Measurements from ENCODE around the gene STX4. TPM values are rescaled to one million over a fixed set of nuclear protein-coding genes. Genes with fewer than 3 reads are reported as not detected.
A peak's percentile ranks its signal among the peaks of the same experiment; 100 is the strongest.

The STX4 gene
- total and polyA plus RNA-seq, 4 donors: 11.4 to 22.1 (median 17.4) TPM

DNA sequence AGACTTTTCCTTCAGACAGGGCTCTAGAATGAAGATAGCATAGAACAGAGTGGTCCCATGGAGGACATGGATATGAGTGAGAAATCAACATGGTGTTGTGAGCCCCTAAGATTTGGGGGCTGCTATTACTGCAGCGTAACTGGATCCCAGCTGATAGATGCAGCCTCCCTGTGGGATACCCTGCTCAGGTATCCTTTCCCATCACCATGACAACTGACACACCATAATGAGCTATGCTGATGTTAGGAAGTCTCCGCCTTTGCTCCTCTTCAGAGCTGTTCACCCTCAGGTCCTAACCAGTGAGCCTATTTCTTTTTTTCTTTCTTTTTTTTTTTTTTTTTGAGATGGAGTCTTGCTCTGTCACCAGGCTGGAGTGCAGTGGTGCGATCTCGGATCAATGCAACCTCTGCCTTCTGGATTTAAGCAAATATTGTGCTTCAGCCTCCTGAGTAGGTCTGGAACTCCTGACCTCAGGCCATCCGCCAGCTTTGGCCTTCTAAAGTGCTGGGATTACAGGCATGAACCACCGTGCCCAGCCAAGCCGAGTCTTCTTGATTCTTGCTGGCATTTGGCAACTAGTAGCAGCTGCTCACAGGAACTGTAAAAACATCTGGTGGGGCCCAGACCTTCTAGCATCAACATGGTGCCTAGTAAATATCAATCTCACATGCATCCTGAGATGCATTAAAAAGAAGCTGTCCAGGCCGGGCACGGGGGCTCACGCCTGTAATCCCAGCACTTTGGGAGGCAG lies 17.1 kb downstream of the STX4 start (continued):
- TF ChIP-seq, protein P1, sequence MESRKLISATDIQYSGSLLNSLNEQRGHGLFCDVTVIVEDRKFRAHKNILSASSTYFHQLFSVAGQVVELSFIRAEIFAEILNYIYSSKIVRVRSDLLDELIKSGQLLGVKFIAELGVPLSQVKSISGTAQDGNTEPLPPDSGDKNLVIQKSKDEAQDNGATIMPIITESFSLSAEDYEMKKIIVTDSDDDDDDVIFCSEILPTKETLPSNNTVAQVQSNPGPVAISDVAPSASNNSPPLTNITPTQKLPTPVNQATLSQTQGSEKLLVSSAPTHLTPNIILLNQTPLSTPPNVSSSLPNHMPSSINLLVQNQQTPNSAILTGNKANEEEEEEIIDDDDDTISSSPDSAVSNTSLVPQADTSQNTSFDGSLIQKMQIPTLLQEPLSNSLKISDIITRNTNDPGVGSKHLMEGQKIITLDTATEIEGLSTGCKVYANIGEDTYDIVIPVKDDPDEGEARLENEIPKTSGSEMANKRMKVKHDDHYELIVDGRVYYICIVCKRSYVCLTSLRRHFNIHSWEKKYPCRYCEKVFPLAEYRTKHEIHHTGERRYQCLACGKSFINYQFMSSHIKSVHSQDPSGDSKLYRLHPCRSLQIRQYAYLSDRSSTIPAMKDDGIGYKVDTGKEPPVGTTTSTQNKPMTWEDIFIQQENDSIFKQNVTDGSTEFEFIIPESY (IDR thresholded peaks at IDR 0.05): no peak
- TF ChIP-seq FOXA1 (IDR thresholded peaks at IDR 0.05): no peak
- no peak for TF ChIP-seq JUND (IDR thresholded peaks at IDR 0.05)
- no peak for TF ChIP-seq RAD21 (IDR thresholded peaks at IDR 0.05)

DNA sequence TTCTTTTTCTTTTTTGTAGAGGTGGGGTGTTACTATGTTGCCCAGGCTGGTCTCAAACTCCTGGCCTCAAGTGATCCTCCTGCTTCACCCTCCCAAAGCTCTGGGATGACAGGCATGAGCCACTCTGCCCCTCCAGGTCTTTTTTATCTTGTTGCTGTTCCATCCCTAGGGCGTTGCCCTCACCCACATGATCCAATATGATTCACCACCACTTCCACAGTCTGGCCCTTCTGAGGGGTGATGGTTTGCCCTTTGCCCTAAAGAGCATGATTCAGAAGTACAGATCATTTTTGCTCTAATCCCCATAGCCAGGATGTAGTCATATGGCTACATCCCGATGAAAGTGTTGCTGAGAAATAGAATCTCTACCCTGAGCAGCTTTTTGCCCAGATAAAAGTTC lies 18.8 kb downstream of the STX4 start:
- no peak overlapping the region for H3K27ac ChIP-seq (ENCODE audit: low read depth in 1 of 2, low read length in 2 of 2)
- H3K4me1 ChIP-seq (ENCODE audit: control insufficient read depth in 4 of 4, insufficient read depth in 4 of 4, low read length in 3 of 4): no peaks in the 10 kb centered on the region
- H3K36me3 ChIP-seq (ENCODE audit: control insufficient read depth in 4 of 4, insufficient read depth in 3 of 4, low read depth in 1 of 4, low read length in 3 of 4): no peaks in the 10 kb centered on the region
- H3K27me3 ChIP-seq (ENCODE audit: control insufficient read depth in 4 of 4, insufficient read depth in 4 of 4, low read length in 3 of 4): no peaks in the 10 kb centered on the region
- DNase-seq (ENCODE audit: low spot score): no peak
- no peaks in the 10 kb centered on the region for H3K9me3 ChIP-seq (ENCODE audit: control insufficient read depth in 4 of 4, low read length in 3 of 4)
- 59% methylated on average over 2 of the region's 2 CpGs for WGBS
- TF ChIP-seq FOXA1 (IDR thresholded peaks at IDR 0.05): no peak
- TF ChIP-seq, protein P1 (IDR thresholded peaks at IDR 0.05): no peak
- TF ChIP-seq, protein P2, sequence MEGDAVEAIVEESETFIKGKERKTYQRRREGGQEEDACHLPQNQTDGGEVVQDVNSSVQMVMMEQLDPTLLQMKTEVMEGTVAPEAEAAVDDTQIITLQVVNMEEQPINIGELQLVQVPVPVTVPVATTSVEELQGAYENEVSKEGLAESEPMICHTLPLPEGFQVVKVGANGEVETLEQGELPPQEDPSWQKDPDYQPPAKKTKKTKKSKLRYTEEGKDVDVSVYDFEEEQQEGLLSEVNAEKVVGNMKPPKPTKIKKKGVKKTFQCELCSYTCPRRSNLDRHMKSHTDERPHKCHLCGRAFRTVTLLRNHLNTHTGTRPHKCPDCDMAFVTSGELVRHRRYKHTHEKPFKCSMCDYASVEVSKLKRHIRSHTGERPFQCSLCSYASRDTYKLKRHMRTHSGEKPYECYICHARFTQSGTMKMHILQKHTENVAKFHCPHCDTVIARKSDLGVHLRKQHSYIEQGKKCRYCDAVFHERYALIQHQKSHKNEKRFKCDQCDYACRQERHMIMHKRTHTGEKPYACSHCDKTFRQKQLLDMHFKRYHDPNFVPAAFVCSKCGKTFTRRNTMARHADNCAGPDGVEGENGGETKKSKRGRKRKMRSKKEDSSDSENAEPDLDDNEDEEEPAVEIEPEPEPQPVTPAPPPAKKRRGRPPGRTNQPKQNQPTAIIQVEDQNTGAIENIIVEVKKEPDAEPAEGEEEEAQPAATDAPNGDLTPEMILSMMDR (IDR thresholded peaks at IDR 0.05; ENCODE audit: low read depth, low read length, missing input control): no peak
- TF ChIP-seq JUND (IDR thresholded peaks at IDR 0.05): peak in 1 of 2 donors; percentile 45
- TF ChIP-seq RAD21 (IDR thresholded peaks at IDR 0.05): no peak
- peak in 1 of 2 donors; percentile 21 for TF ChIP-seq GABPA (IDR thresholded peaks at IDR 0.05 in 1 of 2, conservative IDR thresholded peaks at IDR 0.05 in 1 of 2)
- TF ChIP-seq, protein P3, sequence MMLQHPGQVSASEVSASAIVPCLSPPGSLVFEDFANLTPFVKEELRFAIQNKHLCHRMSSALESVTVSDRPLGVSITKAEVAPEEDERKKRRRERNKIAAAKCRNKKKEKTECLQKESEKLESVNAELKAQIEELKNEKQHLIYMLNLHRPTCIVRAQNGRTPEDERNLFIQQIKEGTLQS (IDR thresholded peaks at IDR 0.05): no peak
- no peak for TF ChIP-seq EGR1 (IDR thresholded peaks at IDR 0.05; ENCODE audit: low read depth in 2 of 2)
- TF ChIP-seq RXRA (IDR thresholded peaks at IDR 0.05): peak; percentile 36 to 72
- TF ChIP-seq, protein P4, sequence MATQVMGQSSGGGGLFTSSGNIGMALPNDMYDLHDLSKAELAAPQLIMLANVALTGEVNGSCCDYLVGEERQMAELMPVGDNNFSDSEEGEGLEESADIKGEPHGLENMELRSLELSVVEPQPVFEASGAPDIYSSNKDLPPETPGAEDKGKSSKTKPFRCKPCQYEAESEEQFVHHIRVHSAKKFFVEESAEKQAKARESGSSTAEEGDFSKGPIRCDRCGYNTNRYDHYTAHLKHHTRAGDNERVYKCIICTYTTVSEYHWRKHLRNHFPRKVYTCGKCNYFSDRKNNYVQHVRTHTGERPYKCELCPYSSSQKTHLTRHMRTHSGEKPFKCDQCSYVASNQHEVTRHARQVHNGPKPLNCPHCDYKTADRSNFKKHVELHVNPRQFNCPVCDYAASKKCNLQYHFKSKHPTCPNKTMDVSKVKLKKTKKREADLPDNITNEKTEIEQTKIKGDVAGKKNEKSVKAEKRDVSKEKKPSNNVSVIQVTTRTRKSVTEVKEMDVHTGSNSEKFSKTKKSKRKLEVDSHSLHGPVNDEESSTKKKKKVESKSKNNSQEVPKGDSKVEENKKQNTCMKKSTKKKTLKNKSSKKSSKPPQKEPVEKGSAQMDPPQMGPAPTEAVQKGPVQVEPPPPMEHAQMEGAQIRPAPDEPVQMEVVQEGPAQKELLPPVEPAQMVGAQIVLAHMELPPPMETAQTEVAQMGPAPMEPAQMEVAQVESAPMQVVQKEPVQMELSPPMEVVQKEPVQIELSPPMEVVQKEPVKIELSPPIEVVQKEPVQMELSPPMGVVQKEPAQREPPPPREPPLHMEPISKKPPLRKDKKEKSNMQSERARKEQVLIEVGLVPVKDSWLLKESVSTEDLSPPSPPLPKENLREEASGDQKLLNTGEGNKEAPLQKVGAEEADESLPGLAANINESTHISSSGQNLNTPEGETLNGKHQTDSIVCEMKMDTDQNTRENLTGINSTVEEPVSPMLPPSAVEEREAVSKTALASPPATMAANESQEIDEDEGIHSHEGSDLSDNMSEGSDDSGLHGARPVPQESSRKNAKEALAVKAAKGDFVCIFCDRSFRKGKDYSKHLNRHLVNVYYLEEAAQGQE (IDR thresholded peaks at IDR 0.05): no peak
- no peak for TF ChIP-seq YY1 (IDR thresholded peaks at IDR 0.05)
- TF ChIP-seq HNF4A (conservative IDR thresholded peaks at IDR 0.05): peak; percentile 37 to 56
- TF ChIP-seq, protein P5, sequence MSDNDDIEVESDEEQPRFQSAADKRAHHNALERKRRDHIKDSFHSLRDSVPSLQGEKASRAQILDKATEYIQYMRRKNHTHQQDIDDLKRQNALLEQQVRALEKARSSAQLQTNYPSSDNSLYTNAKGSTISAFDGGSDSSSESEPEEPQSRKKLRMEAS (IDR thresholded peaks at IDR 0.05): no peak
- no peak overlapping the region for H3K9ac ChIP-seq (ENCODE audit: low read depth in 1 of 2, low read length in 2 of 2)
- H3K4me3 ChIP-seq (ENCODE audit: low read depth in 1 of 3, low read length in 3 of 3): no peak overlapping the region

Measured in liver (tissue), 9 donors.